WTC11 (cell line): ENCODE results near the gene TSPAN5.

ENCODE experiments used
- AR ChIP-seq: fragments of 250-450 bp; sonication (Bioruptor Pico); IDR thresholded peaks from 2 replicates; pipeline ENCODE4 v1.9.0; 2021; ENCODE audit warnings: mild to moderate bottlenecking
- JUN ChIP-seq: sonication (generic); formaldehyde crosslinking; IDR thresholded peaks from 2 replicates; pipeline ENCODE4 v1.8.0; 2023; ENCODE audit warnings: mild to moderate bottlenecking, missing genetic modification reagents
- ZNF263 ChIP-seq: sonication (generic); formaldehyde crosslinking; IDR thresholded peaks from 2 replicates; pipeline ENCODE4 v1.8.1; 2022; ENCODE audit warnings: low read depth, mild to moderate bottlenecking, moderate library complexity, missing genetic modification reagents
- ZNF423 ChIP-seq: fragments of 250-450 bp; sonication (Bioruptor Pico); IDR thresholded peaks from 2 replicates; pipeline ENCODE4 v2.1.2; 2022; ENCODE audit warnings: mild to moderate bottlenecking, moderate library complexity
- TF ChIP-seq, protein P1 (sequence below): fragments of 200-600 bp; IDR thresholded peaks from 2 replicates; pipeline ENCODE4 v1.8.0; 2022; ENCODE audit warnings: antibody characterized with exemption
- TF ChIP-seq, protein P2 (sequence below): sonication (generic); formaldehyde crosslinking; IDR thresholded peaks from 2 replicates; pipeline ENCODE4 v1.8.0; 2022; ENCODE audit warnings: mild to moderate bottlenecking, missing genetic modification reagents
- TF ChIP-seq, protein P3 (sequence below): sonication (generic); formaldehyde crosslinking; IDR thresholded peaks from 2 replicates; pipeline ENCODE4 v1.8.0; 2022; ENCODE audit warnings: missing genetic modification reagents
- TF ChIP-seq, protein P4 (sequence below): sonication (generic); formaldehyde crosslinking; IDR thresholded peaks from 2 replicates; pipeline ENCODE4 v1.8.0; 2022; ENCODE audit warnings: mild to moderate bottlenecking, missing genetic modification reagents

DNA sequence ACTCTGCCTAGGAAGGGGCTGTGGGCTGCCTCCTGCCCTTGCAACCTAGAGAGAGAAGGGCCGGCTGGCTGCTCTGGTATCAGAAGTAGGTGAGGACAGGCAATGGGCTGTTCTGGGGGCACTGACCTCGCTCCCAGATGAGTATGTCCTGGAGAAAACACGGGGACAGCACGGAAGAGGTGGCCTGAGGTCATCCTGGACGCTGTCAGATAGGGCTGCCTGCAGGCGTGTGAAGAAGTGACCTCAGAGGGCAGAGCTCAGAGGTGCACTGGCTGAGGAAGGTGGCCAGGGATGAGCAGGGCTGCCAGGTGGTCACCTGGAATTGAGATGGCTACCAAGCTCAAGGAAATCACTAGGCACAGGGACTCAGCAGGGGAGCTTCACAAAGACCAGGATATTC is 159.6 kb downstream of the TSPAN5 start:
- TF ChIP-seq JUN (CRISPR knock-in tag) (no peak), ZNF423 (CRISPR knock-in tag) (no peak), ZNF263 (CRISPR knock-in tag) (no peak), AR (CRISPR knock-in tag) (no peak)
- TF ChIP-seq, protein P1, sequence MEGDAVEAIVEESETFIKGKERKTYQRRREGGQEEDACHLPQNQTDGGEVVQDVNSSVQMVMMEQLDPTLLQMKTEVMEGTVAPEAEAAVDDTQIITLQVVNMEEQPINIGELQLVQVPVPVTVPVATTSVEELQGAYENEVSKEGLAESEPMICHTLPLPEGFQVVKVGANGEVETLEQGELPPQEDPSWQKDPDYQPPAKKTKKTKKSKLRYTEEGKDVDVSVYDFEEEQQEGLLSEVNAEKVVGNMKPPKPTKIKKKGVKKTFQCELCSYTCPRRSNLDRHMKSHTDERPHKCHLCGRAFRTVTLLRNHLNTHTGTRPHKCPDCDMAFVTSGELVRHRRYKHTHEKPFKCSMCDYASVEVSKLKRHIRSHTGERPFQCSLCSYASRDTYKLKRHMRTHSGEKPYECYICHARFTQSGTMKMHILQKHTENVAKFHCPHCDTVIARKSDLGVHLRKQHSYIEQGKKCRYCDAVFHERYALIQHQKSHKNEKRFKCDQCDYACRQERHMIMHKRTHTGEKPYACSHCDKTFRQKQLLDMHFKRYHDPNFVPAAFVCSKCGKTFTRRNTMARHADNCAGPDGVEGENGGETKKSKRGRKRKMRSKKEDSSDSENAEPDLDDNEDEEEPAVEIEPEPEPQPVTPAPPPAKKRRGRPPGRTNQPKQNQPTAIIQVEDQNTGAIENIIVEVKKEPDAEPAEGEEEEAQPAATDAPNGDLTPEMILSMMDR = no peak
- TF ChIP-seq, protein P2, sequence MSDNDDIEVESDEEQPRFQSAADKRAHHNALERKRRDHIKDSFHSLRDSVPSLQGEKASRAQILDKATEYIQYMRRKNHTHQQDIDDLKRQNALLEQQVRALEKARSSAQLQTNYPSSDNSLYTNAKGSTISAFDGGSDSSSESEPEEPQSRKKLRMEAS (CRISPR knock-in tag) = no peak
- TF ChIP-seq, protein P3, sequence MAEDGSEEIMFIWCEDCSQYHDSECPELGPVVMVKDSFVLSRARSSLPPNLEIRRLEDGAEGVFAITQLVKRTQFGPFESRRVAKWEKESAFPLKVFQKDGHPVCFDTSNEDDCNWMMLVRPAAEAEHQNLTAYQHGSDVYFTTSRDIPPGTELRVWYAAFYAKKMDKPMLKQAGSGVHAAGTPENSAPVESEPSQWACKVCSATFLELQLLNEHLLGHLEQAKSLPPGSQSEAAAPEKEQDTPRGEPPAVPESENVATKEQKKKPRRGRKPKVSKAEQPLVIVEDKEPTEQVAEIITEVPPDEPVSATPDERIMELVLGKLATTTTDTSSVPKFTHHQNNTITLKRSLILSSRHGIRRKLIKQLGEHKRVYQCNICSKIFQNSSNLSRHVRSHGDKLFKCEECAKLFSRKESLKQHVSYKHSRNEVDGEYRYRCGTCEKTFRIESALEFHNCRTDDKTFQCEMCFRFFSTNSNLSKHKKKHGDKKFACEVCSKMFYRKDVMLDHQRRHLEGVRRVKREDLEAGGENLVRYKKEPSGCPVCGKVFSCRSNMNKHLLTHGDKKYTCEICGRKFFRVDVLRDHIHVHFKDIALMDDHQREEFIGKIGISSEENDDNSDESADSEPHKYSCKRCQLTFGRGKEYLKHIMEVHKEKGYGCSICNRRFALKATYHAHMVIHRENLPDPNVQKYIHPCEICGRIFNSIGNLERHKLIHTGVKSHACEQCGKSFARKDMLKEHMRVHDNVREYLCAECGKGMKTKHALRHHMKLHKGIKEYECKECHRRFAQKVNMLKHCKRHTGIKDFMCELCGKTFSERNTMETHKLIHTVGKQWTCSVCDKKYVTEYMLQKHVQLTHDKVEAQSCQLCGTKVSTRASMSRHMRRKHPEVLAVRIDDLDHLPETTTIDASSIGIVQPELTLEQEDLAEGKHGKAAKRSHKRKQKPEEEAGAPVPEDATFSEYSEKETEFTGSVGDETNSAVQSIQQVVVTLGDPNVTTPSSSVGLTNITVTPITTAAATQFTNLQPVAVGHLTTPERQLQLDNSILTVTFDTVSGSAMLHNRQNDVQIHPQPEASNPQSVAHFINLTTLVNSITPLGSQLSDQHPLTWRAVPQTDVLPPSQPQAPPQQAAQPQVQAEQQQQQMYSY (CRISPR knock-in tag) = no peak
- TF ChIP-seq, protein P4, sequence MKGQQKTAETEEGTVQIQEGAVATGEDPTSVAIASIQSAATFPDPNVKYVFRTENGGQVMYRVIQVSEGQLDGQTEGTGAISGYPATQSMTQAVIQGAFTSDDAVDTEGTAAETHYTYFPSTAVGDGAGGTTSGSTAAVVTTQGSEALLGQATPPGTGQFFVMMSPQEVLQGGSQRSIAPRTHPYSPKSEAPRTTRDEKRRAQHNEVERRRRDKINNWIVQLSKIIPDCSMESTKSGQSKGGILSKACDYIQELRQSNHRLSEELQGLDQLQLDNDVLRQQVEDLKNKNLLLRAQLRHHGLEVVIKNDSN (CRISPR knock-in tag) = no peak
